HL-60 (cell line): Measurements from ENCODE around the gene ANO1.

Experiments
- DNase-seq, 2 experiments: peaks; one replicate each; pipeline ENCODE4 v3.0.0-alpha.2; 2010 to 2020; ENCODE audit warnings: low read depth in 1 of 2, low spot score in 1 of 2
- H3K27ac ChIP-seq: fragments of 250-450 bp; sonication (Bioruptor Pico); replicated peaks from 2 replicates; pipeline ENCODE4 v1.5.1; 2020; ENCODE audit warnings: mild to moderate bottlenecking, moderate library complexity
- H3K27me3 ChIP-seq: fragments of 250-450 bp; sonication (Bioruptor Pico); 2 replicates; pipeline ENCODE4 v1.5.1; 2021; ENCODE audit warnings: mild to moderate bottlenecking, moderate library complexity; ENCODE audit not compliant: insufficient read depth, poor library complexity, severe bottlenecking
- H3K4me3 ChIP-seq: replicated peaks from 2 replicates; pipeline ENCODE4 v1.5.1; 2011; ENCODE audit warnings: mild to moderate bottlenecking, control low read depth, low read length; ENCODE audit not compliant: insufficient read depth
- GABPA ChIP-seq: IDR thresholded peaks from 2 replicates; pipeline ENCODE4 v1.6.1; 2012; ENCODE audit warnings: low read depth
- POLR2AphosphoS5 ChIP-seq: IDR thresholded peaks from 2 replicates; pipeline ENCODE4 v1.6.1; 2012; ENCODE audit warnings: low read depth
- REST ChIP-seq: IDR thresholded peaks from 2 replicates; pipeline ENCODE4 v1.6.1; 2012; ENCODE audit warnings: low read depth; ENCODE audit not compliant: insufficient replicate concordance
- SPI1 ChIP-seq: IDR thresholded peaks from 2 replicates; pipeline ENCODE4 v1.6.1; 2012; ENCODE audit warnings: low read depth, mild to moderate bottlenecking, borderline replicate concordance
- long read RNA-seq: library from polyadenylated mRNA; unstranded; transcript quantifications from one replicate; pipeline ENCODE4 v2.0.0, GENCODE V29; 2020
- TF ChIP-seq, protein P1 (sequence below): IDR thresholded peaks from one replicate; pipeline ENCODE4 v1.5.1; 2011; ENCODE audit warnings: low read length, control low read depth, inconsistent platforms; ENCODE audit not compliant: insufficient read depth

The ANO1 gene
- long read RNA-seq = 0 reads

GRCh38 chr11:70078095-70078780 is at the start of gene ANO1:
TSS of gene ANO1 (plus strand) at chr11:70078317. CDS start at chr11:70078607, 290 bp downstream.
- Histone ChIP-seq H3K27ac (no peak within 1 kb of the TSS), H3K4me3 (no peak within 1 kb of the TSS), H3K27me3 (peaks cover 26% of the 10 kb centered on the region)
- DNase-seq = no peak
- TF ChIP-seq GABPA = no peak
- TF ChIP-seq, protein P1, sequence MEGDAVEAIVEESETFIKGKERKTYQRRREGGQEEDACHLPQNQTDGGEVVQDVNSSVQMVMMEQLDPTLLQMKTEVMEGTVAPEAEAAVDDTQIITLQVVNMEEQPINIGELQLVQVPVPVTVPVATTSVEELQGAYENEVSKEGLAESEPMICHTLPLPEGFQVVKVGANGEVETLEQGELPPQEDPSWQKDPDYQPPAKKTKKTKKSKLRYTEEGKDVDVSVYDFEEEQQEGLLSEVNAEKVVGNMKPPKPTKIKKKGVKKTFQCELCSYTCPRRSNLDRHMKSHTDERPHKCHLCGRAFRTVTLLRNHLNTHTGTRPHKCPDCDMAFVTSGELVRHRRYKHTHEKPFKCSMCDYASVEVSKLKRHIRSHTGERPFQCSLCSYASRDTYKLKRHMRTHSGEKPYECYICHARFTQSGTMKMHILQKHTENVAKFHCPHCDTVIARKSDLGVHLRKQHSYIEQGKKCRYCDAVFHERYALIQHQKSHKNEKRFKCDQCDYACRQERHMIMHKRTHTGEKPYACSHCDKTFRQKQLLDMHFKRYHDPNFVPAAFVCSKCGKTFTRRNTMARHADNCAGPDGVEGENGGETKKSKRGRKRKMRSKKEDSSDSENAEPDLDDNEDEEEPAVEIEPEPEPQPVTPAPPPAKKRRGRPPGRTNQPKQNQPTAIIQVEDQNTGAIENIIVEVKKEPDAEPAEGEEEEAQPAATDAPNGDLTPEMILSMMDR = no peak

- Histone ChIP-seq H3K27me3 (no peaks in the 10 kb centered on the region), H3K27ac (no peak overlapping the region), H3K4me3 (no peak overlapping the region)
- TF ChIP-seq, protein P1 = no peak
- TF ChIP-seq REST (no peak), POLR2AphosphoS5 (no peak), SPI1 (no peak), GABPA (no peak)
- no peak for DNase-seq
Observed at GRCh38 chr11:70029115-70029860, 48.8 kb upstream of the ANO1 start.

GRCh38 chr11:70029861-70030380 is 48.2 kb upstream of the ANO1 start:
- no peak for DNase-seq
- TF ChIP-seq, protein P1 = no peak

DNA sequence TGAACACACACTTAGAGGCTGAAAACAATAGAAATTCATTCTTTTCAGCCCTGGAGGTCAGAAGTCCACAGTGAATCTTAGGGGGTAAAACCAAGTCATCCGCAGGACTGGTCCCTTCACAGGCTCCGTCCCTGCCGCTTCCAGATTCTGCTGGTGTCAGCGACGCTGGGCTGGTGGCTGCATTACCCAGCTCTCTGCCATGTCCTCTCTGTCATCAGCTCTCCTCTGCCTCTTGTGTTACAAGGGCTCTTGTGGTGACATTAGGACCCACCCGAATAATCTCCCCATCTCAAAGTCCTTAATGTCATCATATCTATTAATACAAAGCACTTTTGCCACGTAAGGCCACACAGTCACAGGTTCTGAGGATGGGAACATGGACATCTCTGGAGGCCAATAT is 47.7 kb upstream of the ANO1 start:
- Histone ChIP-seq H3K27me3 (no peaks in the 10 kb centered on the region), H3K4me3 (no peak overlapping the region), H3K27ac (no peak overlapping the region)
- TF ChIP-seq GABPA (no peak), REST (no peak), SPI1 (no peak), POLR2AphosphoS5 (no peak)
- TF ChIP-seq, protein P1 = no peak
- no peak for DNase-seq

More at GRCh38 chr11:70029861-70030380, 48.2 kb upstream of the ANO1 start:
- Histone ChIP-seq H3K27ac (no peak overlapping the region), H3K4me3 (no peak overlapping the region), H3K27me3 (no peaks in the 10 kb centered on the region)
